Measurements from ENCODE around the gene LRP1B.
"Not testable (repeated sequence)": the region's sequence is repeated elsewhere in the genome, so short reads cannot be mapped to it uniquely, and the experiment has no call there.

Gene LRP1B

GRCh38 chr2:141207036-141207385 lies 923.8 kb downstream of the LRP1B start:
- DNase-seq: peak; percentile 76

DNA sequence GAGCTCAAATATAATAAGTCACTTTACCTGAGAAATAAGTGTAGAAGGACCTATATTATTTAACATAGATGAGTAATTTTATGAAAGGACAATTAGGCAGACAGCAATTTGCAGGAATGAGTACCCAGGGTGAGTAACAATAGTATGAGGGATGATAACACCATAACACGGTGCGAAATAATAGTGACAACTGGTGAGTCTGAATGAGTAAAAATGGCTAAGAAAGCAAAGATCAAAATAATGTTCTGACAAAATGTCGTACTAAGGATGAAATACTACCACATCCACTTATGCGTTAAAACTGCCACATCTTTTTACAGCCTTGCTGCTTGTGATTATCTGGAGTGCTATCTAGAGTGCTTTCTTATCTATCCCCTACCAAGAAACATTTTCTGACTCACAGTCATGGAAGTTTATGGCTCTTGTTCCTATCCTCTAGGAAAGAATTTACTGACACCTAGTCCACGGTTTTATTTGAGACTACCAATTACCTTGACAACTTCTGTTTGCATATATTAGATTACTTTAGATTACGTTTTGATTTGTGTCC lies 929.7 kb downstream of the LRP1B start:
- no peak for DNase-seq

- no peak for DNase-seq
These were observed 930.6 kb downstream of the LRP1B start for GRCh38 chr2:141200191-141200590.

GRCh38 chr2:141199711-141200110 lies 931.1 kb downstream of the LRP1B start:
- peak; percentile 25 for DNase-seq

DNA sequence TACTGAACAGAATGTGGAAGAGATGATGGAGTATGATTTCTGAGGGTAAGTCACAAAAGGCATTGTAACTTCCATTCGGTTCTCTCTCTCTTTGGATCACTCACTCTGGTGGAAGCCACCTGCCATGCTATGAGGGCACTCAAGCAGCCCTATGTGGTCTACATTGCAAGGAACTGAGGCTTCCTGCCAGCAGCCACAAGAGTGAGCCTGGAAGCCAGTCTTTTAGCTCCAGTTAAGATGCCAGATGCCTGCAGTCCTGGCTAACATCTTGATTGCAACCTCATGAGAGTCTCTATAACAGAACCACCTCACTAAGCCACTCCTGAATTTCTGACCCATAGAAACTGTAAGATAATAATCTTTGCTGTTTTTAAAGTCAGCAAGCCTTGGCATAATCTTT lies 935.7 kb downstream of the LRP1B start:
- DNase-seq: peak; percentile 61

- DNase-seq: no peak
These were observed 943.8 kb downstream of the LRP1B start for GRCh38 chr2:141187075-141187439.

GRCh38 chr2:141186413-141187074 lies 944.3 kb downstream of the LRP1B start:
- no peak for DNase-seq

DNA sequence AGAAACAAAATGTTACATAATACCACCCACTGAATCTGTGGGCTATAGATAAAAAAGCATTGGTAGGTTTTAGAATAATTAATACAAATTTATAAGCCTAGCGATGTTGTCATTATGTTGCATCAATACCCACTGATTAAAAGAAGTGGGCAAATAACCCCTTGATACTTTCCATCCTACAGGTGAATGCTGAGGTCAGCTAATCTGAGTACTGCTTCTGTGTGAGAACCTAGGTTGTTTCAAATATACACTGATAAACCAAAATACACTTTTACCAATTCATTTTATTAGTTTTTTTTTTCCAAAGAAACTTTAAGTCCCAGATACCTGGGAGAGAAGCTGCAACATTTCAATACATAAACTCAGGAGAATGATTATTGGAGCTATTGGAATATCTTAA lies 948.6 kb downstream of the LRP1B start:
- no peak for DNase-seq

- DNase-seq: not testable (repeated sequence)
These were observed 961.7 kb downstream of the LRP1B start for GRCh38 chr2:141169117-141169516.

DNA sequence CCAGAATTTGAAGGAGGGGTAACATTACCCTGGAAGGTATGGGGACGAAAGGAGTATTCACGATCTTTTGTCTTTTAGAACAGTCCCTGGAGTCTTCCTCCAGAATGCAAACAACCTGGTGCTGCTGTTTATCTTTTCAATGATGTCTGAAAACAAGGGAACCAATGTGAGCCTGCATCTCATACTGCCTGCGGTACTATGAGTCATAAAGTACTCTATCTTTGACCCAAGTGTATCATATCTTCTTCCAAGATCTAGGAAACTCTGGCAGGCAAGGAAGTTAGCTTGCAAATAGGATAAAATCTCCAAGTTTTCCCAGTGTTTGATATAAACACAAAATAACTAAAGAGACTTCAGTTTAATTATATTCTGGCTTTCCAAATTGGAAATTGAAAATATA lies 968.5 kb downstream of the LRP1B start:
- DNase-seq: no peak

DNA sequence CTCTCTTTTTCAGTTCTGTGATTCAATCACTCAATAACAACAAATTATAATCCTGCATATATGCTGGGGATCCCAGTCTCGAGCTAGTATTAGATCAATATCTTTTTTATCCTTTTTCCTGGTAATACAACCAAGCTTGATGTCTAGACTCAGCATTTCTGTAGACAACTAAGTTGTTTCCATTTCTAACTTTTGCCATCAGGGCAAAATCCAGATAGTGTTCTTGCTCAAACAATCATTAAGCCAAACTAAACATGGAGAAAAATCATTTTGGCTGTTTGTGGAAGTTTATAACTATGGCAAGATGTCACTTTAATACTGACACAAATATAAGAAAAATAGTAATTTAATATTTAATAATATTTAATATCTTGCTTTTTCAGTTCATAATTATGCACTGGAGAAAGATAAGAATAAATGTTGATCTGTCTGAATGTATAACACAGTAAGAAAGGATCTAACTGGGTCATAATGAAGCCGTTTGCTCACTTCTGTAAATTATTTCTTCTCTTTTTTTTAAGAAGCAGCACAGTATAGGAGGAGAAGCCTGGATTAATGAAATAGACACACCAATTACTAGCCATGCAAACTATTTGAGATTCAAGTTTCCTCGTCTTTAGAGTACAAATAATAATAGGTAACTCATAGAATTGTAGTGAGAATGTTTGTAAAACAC lies 979.1 kb downstream of the LRP1B start:
- no peak for DNase-seq

DNA sequence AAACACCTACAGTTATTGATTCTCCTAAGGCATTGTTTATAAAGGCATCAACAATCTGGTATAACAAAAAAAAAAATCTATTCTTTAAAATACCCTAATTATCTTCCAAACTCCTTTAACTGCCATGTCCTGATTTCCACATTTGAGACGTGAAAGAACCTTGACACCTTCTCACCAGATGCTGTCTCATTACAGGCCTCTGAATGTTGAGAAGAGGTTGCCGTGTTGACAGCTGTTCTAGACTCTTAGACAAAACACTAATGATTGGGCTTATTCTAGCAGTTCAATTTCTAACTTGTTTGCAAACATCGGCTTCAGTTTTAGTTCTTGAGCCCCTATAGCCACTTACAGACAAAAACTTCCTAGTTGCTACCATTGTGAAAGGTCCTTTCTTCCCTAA lies 988.8 kb downstream of the LRP1B start:
- no peak for DNase-seq

GRCh38 chr2:141137122-141137693 lies 993.6 kb downstream of the LRP1B start:
- no peak for DNase-seq

DNA sequence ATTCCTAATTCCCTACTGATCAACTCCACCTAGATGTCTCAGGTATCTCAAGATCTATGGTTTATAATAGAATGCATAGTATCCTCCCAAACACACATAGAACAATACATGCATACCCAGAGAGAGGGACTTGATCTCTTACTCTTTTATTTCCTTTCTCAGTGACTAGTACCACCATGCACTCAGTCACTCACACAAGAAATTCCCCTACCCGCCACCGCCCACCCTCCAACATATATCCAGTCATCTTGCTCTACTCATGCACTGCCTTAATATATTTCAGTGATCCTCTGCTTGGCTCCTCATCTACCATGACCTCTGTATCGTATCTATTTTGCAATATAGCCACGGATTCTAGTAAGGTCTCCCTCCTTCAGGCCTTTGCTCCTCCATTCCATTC lies 996.9 kb downstream of the LRP1B start:
- DNase-seq: no peak

GRCh38 chr2:141125432-141125831 lies 1005.4 kb downstream of the LRP1B start:
- DNase-seq: no peak

- no peak for DNase-seq
These were observed 1012.0 kb downstream of the LRP1B start for GRCh38 chr2:141118836-141119235.

DNA sequence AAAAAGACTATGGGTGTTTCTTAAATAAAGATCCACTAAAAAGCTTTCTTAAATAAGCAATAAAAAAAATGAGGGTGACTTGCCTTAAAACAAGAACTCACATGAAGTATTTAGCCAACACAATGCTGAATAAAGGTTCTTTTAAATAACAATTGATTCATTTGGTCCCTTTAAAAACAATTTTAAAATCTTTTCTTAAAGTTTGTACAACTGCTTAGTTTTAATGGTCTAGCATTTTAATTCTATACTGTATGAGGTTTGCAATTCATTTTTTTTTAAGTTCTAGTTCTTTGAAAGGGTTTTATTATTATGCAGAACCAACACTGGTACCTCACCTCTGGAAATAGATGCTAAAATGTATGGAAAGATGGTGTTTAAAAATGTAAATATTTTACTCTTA lies 1017.5 kb downstream of the LRP1B start:
- DNase-seq: no peak

- DNase-seq: peak; percentile 2
These were observed 1021.2 kb downstream of the LRP1B start for GRCh38 chr2:141109633-141110032.

GRCh38 chr2:141105763-141106162 lies 1025.1 kb downstream of the LRP1B start:
- DNase-seq: no peak

- no peak for DNase-seq
These were observed 1027.6 kb downstream of the LRP1B start for GRCh38 chr2:141103216-141103615.

DNA sequence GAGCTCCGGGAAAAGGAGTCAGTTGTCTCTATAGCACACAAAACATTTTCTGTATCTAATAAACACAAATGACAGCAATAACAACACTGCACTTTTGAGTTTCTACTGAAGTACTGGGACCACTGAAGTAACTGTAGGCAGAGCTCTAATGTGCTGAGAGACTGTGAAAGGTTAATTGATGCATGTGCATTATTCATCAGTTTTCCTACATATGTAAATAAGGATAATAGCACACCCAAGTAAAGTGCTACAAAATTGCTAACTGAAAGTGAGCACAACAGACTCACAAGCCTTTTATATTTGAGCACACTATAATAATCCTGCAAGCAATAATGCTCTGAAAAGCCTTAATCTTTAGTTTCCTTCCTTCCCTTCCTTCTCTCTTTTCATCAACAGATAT lies 1051.6 kb downstream of the LRP1B start:
- DNase-seq: no peak

DNA sequence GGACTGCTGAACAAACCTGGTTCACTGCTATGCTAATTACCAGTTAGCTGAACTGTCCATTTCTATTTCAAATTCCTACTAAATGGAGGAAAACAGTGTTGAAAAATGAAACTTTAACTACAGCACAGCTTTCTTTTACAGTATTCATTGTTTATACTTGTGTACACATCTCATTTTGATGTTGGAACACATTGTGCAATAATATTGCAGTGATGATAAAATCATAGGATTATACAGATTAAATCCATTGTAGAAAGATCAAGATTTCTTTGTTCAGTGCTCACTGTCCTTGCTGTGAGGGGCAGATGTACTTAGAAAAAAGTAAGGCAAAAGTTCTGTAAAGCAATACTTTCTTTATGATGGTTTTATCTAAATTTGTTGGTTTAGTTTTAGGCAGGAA lies 1055.1 kb downstream of the LRP1B start:
- DNase-seq: no peak

- no peak for DNase-seq
These were observed 1062.6 kb downstream of the LRP1B start for GRCh38 chr2:141068053-141068682.

DNA sequence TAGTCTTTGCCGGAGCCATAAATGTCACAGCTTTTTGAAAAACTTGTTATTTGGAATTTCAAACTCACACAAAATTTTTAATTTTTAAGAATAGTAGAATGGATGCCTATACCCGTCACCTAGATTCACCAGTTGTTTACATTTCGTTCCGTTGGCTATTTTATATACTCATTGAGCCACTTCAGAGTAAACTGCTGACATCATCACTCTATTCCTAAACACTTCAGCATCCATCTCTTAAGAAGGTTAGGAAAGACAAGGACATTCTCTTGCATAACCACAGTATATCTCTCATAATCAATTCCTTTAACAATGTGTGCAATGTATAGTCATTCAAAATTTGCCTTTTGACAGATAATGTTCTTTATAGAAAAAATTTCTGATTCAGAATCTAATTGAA lies 1065.8 kb downstream of the LRP1B start:
- no peak for DNase-seq

Measured in MV-4-11 (cell line).